Stimulated activated CD4-positive, alpha-beta T cell treated with anti-CD3 and anti-CD28 coated beads, Interleukin-4, amount 100 ng/mL, for 4 hours (primary cell): ENCODE measurements around the gene C19orf33.
A peak's percentile ranks its signal among the peaks of the same experiment; 100 is the strongest.
"Not testable (repeated sequence)": the region's sequence is repeated elsewhere in the genome, so short reads cannot be mapped to it uniquely, and the experiment has no call there.

Experiments
- DNase-seq, 2 experiments: peaks; one replicate each; pipeline ENCODE4 v3.0.0-alpha.2; 2020

The C19orf33 gene

GRCh38 chr19:38309615-38310278, 5.7 kb downstream of the C19orf33 start:
- DNase-seq = no peak

GRCh38 chr19:38310279-38310670, 6.2 kb downstream of the C19orf33 start:
- DNase-seq = no peak

GRCh38 chr19:38310986-38311385, 6.9 kb downstream of the C19orf33 start:
- no peak for DNase-seq

GRCh38 chr19:38315657-38316476, 11.8 kb downstream of the C19orf33 start, which contains the start of gene YIF1B:
TSS of gene YIF1B (minus strand) at chr19:38315947. CDS start at chr19:38315917, 30 bp downstream.
- DNase-seq = peak; percentile 92 to 93

GRCh38 chr19:38316477-38317067, 12.5 kb downstream of the C19orf33 start:
- no peak for DNase-seq

- peak; percentile 6 to 12 for DNase-seq
Observed at GRCh38 chr19:38317104-38317612, 13.1 kb downstream of the C19orf33 start.

- DNase-seq = no peak
Observed at GRCh38 chr19:38318660-38319059, 14.6 kb downstream of the C19orf33 start.

- peak; percentile 59 to 64 for DNase-seq
Observed at GRCh38 chr19:38319421-38320258, 15.6 kb downstream of the C19orf33 start, which contains the start of gene KCNK6. TSS of gene KCNK6 (plus strand) at chr19:38319845. CDS start at chr19:38319951, 106 bp downstream.

- no peak for DNase-seq
Observed at GRCh38 chr19:38320969-38321339, 16.9 kb downstream of the C19orf33 start.

- DNase-seq = no peak
Observed at GRCh38 chr19:38321646-38322196, 17.7 kb downstream of the C19orf33 start.

- DNase-seq = no peak
Observed at GRCh38 chr19:38323291-38323690, 19.2 kb downstream of the C19orf33 start.

GRCh38 chr19:38324431-38324830, 20.4 kb downstream of the C19orf33 start:
- no peak for DNase-seq

GRCh38 chr19:38326591-38326990, 22.5 kb downstream of the C19orf33 start:
- no peak for DNase-seq

GRCh38 chr19:38329651-38330050, 25.6 kb downstream of the C19orf33 start:
- no peak for DNase-seq

GRCh38 chr19:38331728-38332127, 27.7 kb downstream of the C19orf33 start:
- no peak for DNase-seq

- DNase-seq = no peak
Observed at GRCh38 chr19:38333245-38333644, 29.2 kb downstream of the C19orf33 start.

GRCh38 chr19:38335949-38336637, 32.0 kb downstream of the C19orf33 start:
- peak; percentile 92 to 94 for DNase-seq

- peak; percentile 92 to 96 for DNase-seq
Observed at GRCh38 chr19:38336638-38337359, 32.7 kb downstream of the C19orf33 start.

GRCh38 chr19:38337360-38337653, 33.3 kb downstream of the C19orf33 start:
- DNase-seq = no peak

GRCh38 chr19:38339011-38339410, 35.0 kb downstream of the C19orf33 start:
- not testable (repeated sequence) for DNase-seq

GRCh38 chr19:38340927-38341326, 36.9 kb downstream of the C19orf33 start:
- DNase-seq = no peak
